SHP77 treated with DMSO at 0.1 percent for 48 hours (cell line): ENCODE measurements around the gene RACK1.
"Not testable (repeated sequence)": the region's sequence is repeated elsewhere in the genome, so short reads cannot be mapped to it uniquely, and the experiment has no call there.

Experiments
- DNase-seq: peaks from one replicate; lab custom pipeline; 2025; lab: John Stamatoyannopoulos, UW

Gene RACK1

DNA sequence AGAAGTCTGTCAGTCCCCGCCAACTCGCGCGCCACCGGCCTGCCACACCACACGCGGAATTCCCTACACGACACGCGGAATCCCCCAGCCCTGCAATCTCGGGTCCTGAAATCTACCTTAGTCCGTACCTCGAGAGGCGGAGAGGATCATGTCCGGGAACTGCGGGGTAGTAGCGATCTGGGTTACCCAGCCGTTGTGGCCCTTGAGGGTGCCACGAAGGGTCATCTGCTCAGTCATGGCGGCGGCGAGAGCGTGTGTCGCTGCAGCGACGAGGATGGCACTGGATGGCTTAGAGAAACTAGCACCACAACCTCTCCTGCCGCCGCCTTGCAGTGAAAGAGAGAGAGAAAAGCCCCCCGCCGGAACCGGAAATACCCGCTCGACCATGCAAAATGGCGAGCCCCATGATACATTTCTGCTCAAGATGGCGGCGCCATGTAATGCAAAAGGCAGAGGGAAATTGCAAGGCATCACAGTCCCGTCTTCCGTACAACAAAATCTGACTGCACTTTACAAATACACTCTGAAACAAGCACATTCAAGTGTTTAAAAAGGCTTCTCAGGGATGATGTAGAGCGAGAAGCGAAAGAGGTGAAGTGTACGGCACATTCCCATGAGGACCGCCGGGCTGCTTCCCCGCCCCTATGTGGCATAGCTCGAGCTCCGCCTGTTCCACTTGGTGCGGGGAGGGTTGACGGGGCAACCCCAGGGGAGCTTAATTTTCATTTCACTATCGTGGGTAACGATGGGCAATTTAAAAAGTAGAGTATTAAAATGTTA lies at the start of gene RACK1:
TSS of gene RACK1 (minus strand) at position 343 of the 780 bp plus-strand sequence. CDS start at position 237, 106 bp downstream.
- no peak for DNase-seq

DNA sequence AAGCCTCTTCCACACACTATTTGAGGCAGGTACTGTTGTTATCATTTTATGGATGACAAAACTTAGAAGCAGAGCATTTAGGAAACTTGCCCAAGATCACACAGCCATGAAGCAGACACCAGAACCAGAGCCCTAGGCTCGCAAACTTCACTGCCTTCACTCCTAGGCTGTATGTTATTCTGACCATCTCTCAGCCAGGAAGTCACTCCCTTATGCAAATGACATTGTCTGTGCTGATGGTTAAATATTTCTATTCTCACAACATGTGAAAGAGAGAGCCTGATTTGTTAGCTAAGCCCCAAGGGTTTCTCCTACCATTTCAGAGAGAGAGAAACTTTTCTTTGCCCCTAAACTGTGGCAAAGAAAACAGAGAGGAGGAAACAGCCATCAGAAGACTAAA lies 43.6 kb upstream of the RACK1 start:
- not testable (repeated sequence) for DNase-seq

DNA sequence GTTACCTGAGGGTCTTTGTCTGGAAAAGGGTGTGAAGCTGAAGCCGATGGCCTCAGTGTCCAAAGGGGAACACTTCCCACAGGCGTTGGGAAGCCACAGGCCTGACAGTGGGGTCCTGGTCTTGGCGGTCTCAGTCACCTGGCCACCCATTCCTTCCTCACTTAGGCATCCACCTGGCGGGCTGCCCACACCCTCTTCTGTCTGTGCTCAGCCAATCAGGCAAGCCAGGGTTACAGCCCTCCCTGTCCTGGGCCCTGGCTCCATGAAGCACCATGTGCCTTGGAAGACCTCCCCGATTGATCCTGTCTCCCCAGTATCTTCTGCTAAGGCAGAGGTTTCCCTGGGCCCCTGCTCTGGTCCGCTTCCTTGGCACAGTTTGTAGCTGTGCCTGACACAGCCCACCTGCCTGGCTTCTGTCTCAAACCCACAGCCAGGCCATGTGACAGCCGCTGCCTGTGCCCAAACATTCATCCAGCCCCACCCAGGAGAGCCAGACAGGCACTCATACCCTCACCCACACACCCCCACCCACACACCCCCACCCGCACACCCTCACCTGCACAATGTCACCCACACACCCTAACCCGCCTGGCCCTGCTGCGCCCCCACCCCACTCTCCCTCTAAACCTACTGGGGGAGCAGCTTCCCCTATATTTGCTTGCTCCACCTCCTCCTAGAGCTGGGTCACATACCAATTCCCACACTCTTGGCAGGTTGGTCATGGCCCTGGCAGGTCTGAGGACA lies 42.4 kb upstream of the RACK1 start:
- not testable (repeated sequence) for DNase-seq

DNA sequence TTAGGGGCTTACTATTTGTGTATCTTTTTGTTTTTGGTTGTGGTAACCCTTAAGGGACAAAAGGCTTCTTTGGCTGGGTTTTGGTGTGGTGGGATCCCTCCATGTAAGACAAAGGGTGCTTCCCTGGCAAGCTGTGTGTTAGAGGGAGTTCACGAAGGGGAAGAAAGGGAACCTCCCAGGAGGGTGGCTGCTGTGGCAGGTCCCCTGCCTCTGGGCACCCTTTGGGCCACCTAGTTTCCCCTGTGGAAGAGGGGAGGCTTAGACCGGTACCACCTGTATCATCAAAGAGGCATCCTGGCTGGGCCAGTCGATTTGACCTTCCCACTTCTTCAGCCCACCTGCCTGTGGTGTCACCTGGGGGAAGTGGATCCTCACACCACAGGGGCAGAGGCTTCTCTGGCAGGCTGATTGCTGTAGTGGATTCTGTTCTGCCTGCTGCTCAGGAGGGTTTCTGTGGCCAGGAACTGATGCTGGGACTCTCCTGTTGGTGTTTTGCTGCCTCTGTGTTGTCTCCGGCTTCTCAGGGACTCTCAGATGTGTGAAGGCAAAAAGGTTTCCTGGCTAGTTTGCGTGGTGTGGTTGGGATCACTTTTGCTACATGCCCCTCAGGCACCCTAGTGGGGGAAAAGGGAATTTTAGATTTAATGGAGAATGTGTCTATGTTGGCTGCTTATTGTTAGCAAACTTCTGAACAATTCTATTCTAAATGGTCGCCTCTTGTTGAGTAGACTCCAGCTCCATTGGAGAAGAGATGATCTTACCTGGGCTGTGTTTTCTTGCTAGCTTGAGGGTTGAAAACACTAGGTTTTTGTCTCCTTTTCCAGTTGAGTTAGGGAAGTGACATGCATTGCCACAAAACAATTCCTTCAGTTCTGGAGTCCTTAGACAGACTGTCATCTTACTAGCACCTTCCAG lies 40.4 kb upstream of the RACK1 start:
- DNase-seq: not testable (repeated sequence)

DNA sequence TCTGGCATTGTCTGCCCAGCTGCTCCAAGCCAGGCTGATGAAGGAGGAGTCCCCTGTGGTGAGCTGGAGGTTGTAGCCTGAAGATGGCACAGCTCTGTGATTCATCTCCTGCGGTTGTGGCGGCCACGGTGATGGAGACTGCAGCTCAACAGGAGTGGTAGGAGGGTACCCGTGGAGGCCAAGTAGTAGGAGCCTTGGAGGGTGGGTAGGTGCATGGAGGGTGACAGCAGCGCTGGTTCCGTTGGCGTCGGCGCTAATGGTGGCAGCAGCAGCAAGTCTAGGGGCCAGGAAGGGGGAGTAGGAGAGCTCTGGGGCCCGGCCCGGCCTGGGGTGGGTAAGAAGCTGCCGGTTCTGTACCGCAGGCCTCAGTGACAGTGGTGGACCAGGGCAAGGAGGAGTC lies 39.6 kb upstream of the RACK1 start:
- DNase-seq: no peak

DNA sequence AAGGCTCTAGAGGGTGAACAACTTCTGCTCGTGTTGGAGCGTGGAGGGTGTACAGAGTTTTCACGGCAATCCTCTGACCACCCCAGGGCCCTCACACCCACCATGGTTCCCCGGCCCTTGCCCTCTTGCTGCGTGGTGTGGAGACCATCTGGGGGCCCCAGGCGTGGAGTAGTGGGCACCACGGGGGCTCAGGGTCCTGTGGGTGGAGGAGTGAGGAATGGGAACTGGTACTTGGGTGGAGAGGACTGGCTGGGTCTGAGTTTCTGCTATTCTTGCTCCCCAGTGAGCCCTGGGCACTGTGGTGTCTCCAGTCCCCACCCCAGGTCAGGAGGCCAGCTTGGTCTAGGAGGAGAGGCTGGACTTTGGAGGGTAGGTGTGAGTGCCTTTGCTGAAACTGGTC lies 39.2 kb upstream of the RACK1 start:
- no peak for DNase-seq

DNA sequence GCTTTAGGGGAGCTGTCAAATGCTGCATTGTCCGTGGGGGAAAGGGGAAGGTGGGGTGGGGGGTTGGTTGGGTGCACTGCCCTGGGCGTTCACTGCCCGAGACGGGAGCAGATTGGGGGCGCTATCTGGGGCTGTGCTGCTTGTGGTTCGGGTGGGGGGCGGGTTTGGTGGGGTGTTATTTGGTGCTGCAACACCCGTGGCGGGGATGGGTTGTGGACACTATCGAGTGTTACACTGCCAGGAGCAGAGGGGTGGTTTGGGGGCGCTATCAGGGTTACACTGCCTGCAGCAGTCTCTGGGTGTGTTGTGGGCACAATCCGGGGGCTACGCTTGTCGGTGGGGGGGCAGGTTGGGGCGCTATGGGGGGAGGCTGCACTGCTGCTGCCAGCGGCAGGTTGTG lies 38.7 kb upstream of the RACK1 start:
- DNase-seq: not testable (repeated sequence)

DNA sequence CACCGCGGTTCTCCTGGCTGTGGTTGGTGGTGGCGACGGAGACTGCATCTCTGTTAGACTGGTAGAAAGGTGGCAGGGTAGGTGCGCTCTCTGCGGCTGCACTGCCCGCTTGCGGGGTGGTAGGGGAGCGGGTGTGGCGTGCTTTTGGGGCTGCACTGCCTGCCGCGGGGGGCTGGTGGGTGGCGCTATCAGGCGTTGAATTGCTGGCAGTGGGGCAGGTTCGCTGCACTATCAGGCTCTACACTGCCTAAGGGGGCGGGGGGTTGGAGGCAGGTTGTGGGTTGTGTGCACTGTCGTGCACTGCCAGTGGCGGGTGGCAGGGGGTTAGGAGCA lies 38.2 kb upstream of the RACK1 start:
- no peak for DNase-seq

DNA sequence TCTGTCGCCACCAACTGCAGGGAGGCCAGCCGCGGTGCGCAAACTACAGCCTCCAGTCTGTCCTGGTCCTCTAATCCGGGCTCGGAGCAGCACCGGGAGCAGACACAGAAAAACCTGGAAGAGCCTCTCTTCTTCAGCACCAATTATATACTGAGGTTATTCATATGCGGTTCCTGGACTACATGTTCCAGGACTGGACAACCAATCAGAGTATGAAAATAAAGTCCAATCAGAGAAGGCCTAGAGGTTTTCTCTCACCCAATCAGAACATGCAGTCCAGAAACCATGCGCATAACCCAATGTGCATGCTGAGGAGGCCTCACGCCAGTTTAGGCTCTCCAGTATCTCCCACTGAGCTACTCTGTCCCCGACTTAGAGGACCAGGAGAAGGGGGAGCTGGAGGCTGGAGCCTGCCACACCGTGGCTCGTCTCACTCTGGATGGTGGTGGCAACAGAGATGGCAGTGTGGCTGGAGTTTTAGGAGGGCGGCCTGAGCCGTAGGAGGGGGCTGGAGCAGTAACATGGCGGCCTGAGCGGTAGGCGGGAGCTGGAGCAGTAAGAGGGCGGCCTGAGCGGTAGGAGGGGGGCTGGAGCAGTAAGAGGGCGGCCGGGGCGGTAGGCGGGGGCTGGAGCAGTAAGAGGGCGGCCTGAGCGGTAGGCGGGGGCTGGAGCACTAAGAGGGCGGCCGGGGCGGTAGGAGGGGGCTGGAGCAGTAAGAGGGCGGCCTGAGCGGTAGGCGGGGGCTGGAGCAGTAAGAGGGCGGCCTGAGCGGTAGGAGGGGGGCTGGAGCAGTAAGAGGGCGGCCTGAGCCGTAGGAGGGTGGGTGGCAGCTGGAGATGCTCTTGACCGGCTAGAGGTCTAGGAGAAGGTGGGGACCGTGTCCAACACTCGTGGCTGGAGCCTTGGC lies 37.6 kb upstream of the RACK1 start:
- no peak for DNase-seq

DNA sequence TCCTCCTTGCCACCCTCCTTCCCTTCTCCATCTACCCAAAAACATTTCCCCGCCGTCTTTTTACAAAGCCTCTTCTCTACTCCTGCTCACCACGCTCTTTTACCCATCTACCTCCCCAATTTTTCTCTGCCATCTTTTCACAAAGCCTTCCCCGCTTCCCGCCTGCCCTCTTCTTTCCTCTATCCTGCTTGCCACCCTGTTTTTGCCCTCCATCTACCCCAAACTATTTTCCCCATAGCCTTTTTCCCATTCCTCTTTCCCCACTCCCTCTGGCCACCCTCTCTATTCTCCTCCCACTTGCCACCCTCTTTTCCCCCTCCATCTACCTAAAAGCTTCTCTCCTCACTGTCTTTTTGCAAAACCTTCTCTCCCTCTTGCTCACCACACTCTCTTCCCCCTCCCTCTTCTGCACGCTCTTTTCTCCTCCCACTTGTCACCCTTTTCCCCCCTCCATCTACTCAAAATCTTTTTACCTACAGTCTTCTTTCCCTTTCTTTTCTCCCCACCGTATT lies 36.6 kb upstream of the RACK1 start:
- no peak for DNase-seq

DNA sequence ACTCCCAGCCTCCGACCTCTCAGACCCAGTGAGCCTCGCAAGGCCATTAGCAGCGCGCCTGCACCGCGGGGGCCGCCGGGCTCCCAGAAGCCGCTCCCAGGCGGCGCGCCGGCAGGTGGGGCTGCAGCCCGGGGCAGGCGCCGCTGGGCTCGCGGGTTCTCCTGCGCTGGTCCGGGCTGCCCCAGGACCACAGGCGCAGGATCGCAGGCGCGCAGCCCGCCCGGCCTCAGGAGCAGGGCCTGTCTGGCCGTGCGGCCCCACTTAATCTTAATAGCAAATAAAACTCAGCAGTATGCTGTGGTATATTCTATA lies 29.7 kb upstream of the RACK1 start:
- not testable (repeated sequence) for DNase-seq

DNA sequence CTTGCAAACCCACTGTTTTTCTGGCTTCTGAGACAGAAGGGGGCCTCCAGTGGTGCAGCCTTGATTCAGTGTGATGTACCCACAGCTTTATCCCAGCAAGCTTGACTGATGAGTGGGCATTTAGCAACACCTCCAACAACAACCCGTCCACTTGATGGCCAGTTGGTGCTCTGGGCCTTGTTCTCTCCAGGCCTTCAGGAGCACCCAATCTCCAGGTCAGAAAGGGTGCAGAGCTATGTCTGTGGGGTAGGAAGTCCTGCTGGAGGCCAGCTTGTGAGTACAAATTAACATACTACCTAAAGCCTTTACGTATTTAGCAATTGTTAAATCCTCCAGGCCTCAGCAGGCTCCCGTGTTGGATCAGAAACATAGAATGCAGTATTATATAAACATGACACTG lies 27.4 kb upstream of the RACK1 start:
- no peak for DNase-seq

DNA sequence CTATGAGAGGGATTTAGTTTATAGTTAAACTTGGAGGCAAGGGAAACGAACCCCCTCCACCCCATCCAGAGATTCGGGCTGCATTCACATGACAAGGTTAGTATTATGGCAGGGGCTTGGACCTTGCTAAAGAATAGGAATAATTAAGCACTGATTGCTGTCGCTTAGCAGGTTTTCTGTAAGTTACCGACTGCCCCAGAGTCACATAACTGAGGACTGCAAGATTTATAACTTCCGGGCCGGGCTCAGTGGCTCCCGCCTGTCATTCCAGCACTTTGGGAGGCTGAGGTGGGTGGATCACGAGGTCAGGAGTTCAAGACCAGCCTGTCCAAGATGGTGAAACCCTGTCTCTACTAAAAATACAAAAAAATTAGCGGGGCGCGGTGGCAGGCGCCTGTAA lies 24.2 kb upstream of the RACK1 start:
- not testable (repeated sequence) for DNase-seq

DNA sequence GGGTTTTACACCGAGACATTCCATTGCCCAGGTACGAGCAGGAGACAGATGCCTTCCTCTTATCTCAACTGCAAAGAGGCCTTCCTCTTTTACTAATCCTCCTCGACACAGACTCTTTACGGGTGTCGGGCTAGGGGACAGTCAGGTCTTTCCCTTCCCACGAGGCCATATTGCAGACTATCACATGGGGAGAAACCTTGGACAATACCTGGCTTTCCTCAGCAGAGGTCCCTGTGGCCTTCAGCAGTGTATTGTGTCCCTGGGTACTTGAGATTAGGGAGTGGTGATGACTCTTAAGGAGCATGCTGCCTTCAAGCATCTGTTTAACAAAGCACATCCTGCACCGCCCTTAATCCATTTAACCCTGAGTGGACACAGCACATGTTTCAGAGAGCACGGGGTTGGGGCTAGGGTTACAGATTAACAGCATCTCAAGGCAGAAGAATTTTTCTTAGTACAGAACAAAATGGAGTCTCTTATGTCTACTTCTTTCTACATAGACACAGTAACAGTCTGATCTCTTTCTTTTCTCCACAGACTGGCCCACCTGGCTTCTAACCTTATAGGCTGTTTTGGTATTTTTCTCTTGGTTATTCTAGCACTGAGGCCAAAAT lies 23.7 kb upstream of the RACK1 start:
- DNase-seq: not testable (repeated sequence)

DNA sequence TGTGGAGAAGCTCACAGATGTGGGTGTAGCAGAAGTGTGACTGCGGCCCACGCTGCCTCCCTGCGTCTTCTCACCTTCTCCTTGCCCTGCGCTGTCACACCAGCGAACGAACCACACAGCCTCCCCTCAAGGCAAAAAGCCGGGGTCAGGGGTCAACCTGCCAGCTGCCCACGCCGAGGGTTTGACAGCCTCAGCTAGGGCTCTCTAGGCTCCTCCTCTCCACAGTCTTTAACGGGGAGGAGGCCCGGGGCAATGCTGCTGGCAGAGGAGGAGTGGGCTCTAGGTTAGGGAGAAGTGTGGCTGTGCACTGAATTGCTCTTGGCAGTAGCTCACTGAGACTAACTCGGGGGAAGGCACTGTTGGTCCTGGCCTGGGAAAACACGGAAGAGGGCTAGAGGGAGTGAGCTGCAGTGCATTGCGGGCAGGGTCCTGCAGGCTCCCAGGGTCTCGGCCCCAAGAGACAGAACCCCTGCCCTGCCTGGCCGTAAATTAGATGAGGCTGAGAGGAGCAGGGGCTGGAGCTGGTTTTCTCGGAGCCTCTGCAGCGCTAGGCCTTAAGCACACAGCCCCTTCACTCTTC lies 21.5 kb upstream of the RACK1 start:
- no peak for DNase-seq

DNA sequence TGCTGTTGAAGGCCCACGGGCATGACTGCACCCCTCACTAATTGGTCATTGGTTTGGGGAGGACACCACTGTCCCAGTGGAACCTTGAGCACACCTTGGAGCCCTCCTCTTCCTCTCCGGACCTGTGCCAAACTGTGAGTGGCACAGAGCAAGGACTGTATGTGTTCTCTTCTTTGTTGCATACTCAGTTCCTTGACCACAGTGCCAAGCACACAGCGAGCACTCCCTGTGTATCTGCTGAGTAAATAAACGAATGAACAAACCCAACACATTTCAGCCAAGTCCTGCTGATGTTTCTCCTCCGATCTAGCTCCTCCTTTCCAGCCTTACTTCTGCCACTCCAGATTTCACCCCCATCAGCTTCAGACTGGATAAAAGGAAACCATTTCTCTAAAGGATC lies 19.9 kb upstream of the RACK1 start:
- DNase-seq: no peak

DNA sequence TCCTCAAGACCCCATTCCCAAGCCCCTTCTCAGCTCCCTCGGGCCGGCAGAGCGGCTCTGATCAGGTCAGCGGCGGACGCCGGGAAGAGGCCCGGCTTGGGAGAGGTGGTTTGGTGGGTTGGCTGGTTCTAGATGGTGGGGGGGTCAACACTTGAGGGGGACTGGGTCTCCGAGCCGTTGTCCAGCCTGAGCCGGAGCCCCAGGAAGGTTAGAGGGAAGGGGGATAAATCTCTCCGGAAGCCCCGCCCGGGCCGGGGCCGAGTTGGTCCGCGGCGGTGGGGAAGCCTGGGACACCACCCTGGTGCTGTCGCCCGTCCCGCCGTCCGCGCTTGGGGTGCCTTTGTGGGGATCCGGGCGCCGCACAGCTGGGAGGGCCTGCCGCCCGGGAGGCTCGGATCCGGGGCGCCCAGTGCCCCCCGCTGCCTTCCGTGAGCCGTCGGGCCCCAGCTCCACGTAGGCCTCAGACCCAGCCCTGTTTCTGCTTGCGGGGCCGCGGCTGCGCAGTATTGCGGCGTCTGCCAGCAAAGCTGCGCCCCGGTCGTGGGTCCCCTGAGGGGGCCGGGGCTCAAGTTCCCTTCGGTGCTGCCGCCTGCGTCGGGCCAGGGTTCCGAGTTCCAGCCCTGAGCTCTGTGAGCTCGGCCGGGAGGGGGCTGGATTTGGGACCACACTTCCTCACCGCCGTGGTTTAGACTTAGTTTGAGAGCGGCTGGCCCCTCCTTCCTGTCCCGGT lies 17.8 kb upstream of the RACK1 start:
- DNase-seq: no peak

DNA sequence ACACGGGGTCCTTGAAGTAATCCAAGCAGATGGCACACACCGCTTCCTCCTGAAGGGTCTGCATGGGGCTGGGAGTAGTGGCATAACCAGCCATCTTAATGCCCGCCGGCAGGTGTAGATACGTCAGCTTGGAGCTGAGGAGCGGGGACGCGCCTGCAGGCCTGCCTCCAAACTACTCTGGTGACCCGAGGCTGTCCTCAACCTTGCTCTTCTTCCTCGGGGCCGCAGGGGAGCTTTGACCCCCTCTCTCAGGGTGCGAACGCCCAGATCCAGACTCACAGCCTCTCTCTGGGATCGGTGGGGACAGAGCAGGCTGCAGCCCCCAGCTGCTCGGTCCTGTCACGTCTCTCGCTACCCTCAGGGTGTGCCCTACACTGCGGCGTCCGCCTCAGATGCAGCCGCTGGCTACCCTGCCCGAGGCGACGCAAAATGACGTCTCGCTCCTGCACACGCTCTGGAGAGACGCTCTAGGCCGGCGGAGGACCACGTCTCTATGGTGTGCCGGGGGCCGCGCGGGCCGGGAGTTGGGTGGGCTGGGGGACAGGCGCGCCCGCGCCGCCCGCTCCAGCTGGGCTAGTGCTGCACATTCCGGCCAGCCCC lies 17.1 kb upstream of the RACK1 start, which contains the start of gene TRIM52:
TSS of gene TRIM52 (minus strand) at position 424 of the 600 bp plus-strand sequence. CDS start at position 94, 330 bp downstream.
- DNase-seq: no peak

DNA sequence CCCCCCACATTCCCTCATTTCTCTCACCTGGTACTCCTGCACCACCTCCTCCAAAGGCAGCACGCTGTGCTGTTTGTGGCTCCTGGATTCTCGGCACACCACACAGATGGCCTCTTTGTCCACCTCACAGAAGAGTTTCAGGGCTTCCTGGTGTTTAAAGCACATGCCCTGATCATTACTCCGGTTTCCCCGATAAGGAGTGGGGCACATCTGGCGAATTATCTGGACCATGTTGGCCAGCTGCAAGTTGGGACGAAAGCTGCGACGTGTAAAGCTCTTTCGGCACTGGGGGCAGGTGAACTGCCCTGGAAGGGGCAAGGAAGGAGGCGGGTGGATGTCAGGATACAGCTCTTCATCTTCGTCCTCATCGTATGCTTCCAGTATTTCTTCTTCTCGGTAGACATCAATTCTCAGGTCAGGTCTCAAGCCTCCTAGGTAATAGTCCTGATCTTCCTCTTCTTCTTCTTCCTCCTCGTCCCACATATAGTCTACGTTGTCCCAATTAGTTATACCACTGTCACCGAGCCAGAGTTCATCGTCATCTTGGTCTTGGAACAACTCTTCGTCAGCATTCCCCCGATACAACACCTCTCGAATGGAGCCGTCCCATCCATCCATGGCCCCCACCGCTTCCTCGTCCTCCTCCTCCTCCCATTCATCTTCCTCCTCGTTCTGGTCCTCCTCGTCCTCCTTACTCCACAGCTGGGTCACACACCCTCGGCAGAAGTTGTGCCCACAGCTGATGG lies 16.4 kb upstream of the RACK1 start:
- DNase-seq: no peak
